Caco-2 (cell line): ENCODE data around the gene PLEKHA6. TPM values are rescaled to one million over a fixed set of nuclear protein-coding genes. Genes with fewer than 3 reads are reported as not detected.

ENCODE experiments used
- BruUV-seq: library from RNA; stranded (reverse); fragments of 400-500 nt; replicated peaks from 2 replicates; lab custom pipeline; 2021; lab: Mats Ljungman, UMichigan
- CTCF ChIA-PET: fragments of 300-600 bp; sonication (Branson Sonifier 250); formaldehyde crosslinking; loops from one replicate; lab custom pipeline; 2022; ENCODE audit warnings: antibody characterized with exemption; lab: Charles Lee
- POLR2A ChIA-PET: fragments of 300-600 bp; sonication (Branson Sonifier 250); formaldehyde crosslinking; loops from one replicate; lab custom pipeline; 2022; ENCODE audit warnings: antibody characterized with exemption; lab: Charles Lee
- DNase-seq, 2 experiments: peaks; one replicate each; pipeline versions ENCODE4 v3.0.0 to v3.0.0-alpha.2; 2020 to 2022
- H3K27me3 ChIP-seq: replicated peaks from 2 replicates; pipeline ENCODE4 v1.6.0; 2011; ENCODE audit warnings: low read length; ENCODE audit not compliant: control insufficient read depth, insufficient read depth
- H3K36me3 ChIP-seq: 2 replicates; pipeline ENCODE4 v1.5.1; 2011; ENCODE audit warnings: low read length; ENCODE audit not compliant: control insufficient read depth, insufficient read depth
- H3K4me1 ChIP-seq: fragments of 250-450 bp; sonication (Bioruptor Pico); 2 replicates; pipeline ENCODE4 v1.5.1; 2020; ENCODE audit warnings: mild to moderate bottlenecking
- H3K4me3 ChIP-seq: 2 replicates; pipeline ENCODE4 v1.5.1; 2011; ENCODE audit warnings: low read depth, mild to moderate bottlenecking, control low read depth, low read length
- H3K9me3 ChIP-seq: fragments of 250-450 bp; sonication (Bioruptor Pico); 2 replicates; pipeline ENCODE4 v1.5.1; 2020; ENCODE audit warnings: mild to moderate bottlenecking, moderate library complexity
- H3K27ac Mint-ChIP-seq: one replicate; pipeline ENCODE4 v1.8.0; 2022; ENCODE audit warnings: mixed read lengths; ENCODE audit not compliant: unreplicated experiment
- H3K27me3 Mint-ChIP-seq: one replicate; pipeline ENCODE4 v1.8.0; 2022; ENCODE audit warnings: mixed read lengths; ENCODE audit not compliant: insufficient read depth, unreplicated experiment
- H3K36me3 Mint-ChIP-seq: one replicate; pipeline ENCODE4 v1.8.0; 2022; ENCODE audit warnings: mild to moderate bottlenecking, mixed read lengths; ENCODE audit not compliant: insufficient read depth, unreplicated experiment
- H3K4me1 Mint-ChIP-seq: one replicate; pipeline ENCODE4 v1.8.0; 2022; ENCODE audit warnings: low read depth, mixed read lengths; ENCODE audit not compliant: unreplicated experiment
- H3K4me3 Mint-ChIP-seq: one replicate; pipeline ENCODE4 v1.8.0; 2022; ENCODE audit warnings: mild to moderate bottlenecking, moderate library complexity, mixed read lengths; ENCODE audit not compliant: unreplicated experiment
- H3K9me3 Mint-ChIP-seq: one replicate; pipeline ENCODE4 v1.8.0; 2022; ENCODE audit warnings: mixed read lengths; ENCODE audit not compliant: unreplicated experiment
- CTCF ChIP-seq, 2 experiments: fragments of 200-600 bp in 1 of 2; IDR thresholded peaks; 1 replicate in 1 of 2; 2 replicates in 1 of 2; pipeline versions ENCODE4 v1.5.1 to v1.8.0; 2011 to 2022; ENCODE audit warnings: antibody characterized with exemption in 1 of 2, control low read depth in 1 of 2, inconsistent platforms in 1 of 2, low read depth in 1 of 2, low read length in 1 of 2, mild to moderate bottlenecking in 1 of 2, moderate library complexity in 1 of 2; ENCODE audit not compliant: insufficient read depth in 1 of 2, severe bottlenecking in 1 of 2, unreplicated experiment in 1 of 2
- intact Hi-C: fragments of 100-400 bp; cut with micrococcal nuclease; formaldehyde crosslinking; loops from one replicate; pipeline ENCODE4 v1.10.0; 2022; ENCODE audit not compliant: unreplicated experiment
- total RNA-seq: library from RNA; stranded (reverse); gene quantifications from 2 replicates; pipeline ENCODE4 v1.2.3, GENCODE V29; 2022

Gene PLEKHA6
- total RNA-seq, 1 experiment from 2014 or later, result 18.8 TPM

DNA sequence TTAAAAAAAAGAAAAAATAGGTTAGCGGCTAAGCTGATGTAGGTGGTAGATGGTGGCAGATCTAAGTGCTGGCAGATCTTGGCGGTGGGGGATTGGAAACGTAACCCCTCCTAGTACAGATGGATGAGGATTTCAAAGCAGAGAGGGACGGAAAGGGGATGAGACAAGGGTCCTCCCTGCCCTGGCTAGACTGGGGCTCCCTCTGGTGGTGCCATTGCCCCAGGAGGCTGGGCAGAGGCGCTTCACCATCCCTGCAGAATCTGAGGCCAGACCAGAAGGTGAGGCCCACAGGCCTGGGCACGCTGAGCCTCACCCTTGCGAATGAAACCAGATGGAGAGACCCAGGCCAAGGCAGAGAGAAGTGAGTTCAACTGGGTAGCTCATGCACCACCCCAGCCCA lies 7.0 kb upstream of the PLEKHA6 start:
- H3K36me3 ChIP-seq, result no peaks in the 10 kb centered on the region
- no TSS peak for BruUV-seq
- peak; percentile 57 to 61 for TF ChIP-seq CTCF (IDR thresholded peaks at IDR 0.05; ENCODE audit: insufficient read depth in 1 of 2, low read depth in 1 of 2, low read length in 1 of 2, severe bottlenecking in 1 of 2, unreplicated experiment in 1 of 2)
- H3K4me1 Mint-ChIP-seq, result peaks cover 12% of the 10 kb centered on the region
- intact Hi-C loops, result no loop called here
- DNase-seq, result peak in 1 of 2 experiments; percentile 64
- H3K27ac Mint-ChIP-seq, result no peak overlapping the region
- H3K27me3 Mint-ChIP-seq, result no peaks in the 10 kb centered on the region
- ChIA-PET CTCF (interaction anchor here (1.0 to 1.4 kb wide), 2 partner anchors 11 to 32 kb away, joined by 3 read pairs; no protein-coding TSS in a partner anchor), POLR2A (no interaction called here)
- H3K36me3 Mint-ChIP-seq, result peaks cover 5% of the 10 kb centered on the region
- no peaks in the 10 kb centered on the region for H3K27me3 ChIP-seq
- no peak overlapping the region for H3K4me3 ChIP-seq
- H3K9me3 ChIP-seq, result no peaks in the 10 kb centered on the region
- H3K4me3 Mint-ChIP-seq, result no peak overlapping the region
- peaks cover 23% of the 10 kb centered on the region for H3K4me1 ChIP-seq
- no peaks in the 10 kb centered on the region for H3K9me3 Mint-ChIP-seq

DNA sequence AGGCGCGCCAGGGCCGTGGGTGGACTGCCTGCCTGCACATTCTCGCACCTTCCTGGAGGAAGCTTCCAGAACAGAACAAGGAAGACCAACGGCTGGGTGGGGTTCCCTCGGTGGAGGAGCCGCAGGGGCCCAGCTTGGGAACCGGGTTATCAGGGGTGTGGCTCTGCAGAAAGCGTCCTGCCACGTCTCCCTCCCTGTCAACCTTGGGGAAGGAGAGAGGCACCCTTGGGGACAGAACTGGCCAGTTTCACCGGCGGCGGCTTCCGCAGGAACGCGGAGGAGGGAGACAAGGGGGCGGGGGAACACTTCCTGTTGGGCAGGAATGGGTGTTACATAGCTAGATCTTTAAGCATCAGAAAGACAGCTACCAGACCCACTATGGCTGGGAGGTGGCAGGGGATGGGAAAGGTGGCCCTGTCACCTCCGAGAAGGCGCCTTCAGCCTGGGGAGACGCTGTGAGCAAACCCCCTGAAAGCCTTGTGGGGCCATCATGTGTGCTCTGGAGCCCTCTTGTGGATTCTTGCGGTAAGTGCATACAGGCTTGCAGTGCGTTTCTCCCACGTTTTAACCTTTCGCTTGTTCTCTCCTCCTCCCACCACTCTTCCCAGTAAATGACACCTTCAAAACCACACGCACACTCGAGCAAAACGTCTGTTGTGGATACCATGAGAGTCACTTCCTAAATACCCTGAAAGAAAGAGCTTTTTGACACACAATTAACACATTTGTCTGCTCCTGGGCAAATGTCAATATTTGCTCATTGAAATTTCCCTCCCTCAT lies 3.8 kb upstream of the PLEKHA6 start:
- CTCF ChIA-PET, result interaction anchor here (0.7 to 4.0 kb wide), 16 partner anchors 18 to 235 kb away, joined by 3 to 41 read pairs (median 4); partner anchors contain the start of gene GOLT1A
- peak; percentile 93 to 97 for TF ChIP-seq CTCF (IDR thresholded peaks at IDR 0.05; ENCODE audit: insufficient read depth in 1 of 2, low read depth in 1 of 2, low read length in 1 of 2, severe bottlenecking in 1 of 2, unreplicated experiment in 1 of 2)
- intact Hi-C loops, result loop anchor here (1.0 to 5.0 kb wide), 9 partner anchors 15 to 501 kb away; partner anchors contain the start of gene SNRPE
- H3K27ac Mint-ChIP-seq, result peak overlapping the region; percentile 15
- peaks cover 5% of the 10 kb centered on the region for H3K36me3 Mint-ChIP-seq
- no TSS peak for BruUV-seq
- no peaks in the 10 kb centered on the region for H3K27me3 ChIP-seq
- no peaks in the 10 kb centered on the region for H3K36me3 ChIP-seq
- DNase-seq, result peak; percentile 74 to 78
- H3K4me3 Mint-ChIP-seq, result peak overlapping the region; percentile 62
- H3K9me3 ChIP-seq, result no peaks in the 10 kb centered on the region
- no peaks in the 10 kb centered on the region for H3K27me3 Mint-ChIP-seq
- H3K4me1 Mint-ChIP-seq, result peaks cover 16% of the 10 kb centered on the region
- no peaks in the 10 kb centered on the region for H3K9me3 Mint-ChIP-seq
- H3K4me3 ChIP-seq, result peak overlapping the region; percentile 26
- peaks cover 56% of the 10 kb centered on the region for H3K4me1 ChIP-seq
- POLR2A ChIA-PET, result no interaction called here

DNA sequence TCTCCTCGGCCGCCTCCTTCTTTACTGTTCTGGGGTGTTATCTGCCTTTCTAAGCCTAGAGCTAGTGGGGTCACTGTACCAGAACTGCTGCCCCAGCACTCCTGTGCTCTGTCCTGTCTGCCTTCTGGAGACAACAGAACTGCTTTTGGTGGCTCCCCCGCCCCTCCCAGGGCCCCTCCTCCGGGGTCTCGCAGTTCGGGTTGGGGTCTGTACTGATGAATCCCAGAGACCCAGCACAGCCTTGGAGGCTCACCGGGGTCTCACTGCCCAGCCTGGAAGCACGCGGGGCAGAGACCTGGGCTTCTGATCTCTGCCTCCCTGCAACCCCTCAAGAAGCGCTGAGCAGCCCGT lies 3.2 kb upstream of the PLEKHA6 start:
- BruUV-seq, result no TSS peak
- no peak for TF ChIP-seq CTCF (IDR thresholded peaks at IDR 0.05; ENCODE audit: insufficient read depth in 1 of 2, low read depth in 1 of 2, low read length in 1 of 2, severe bottlenecking in 1 of 2, unreplicated experiment in 1 of 2)
- DNase-seq, result no peak
- Mint-ChIP-seq H3K36me3 (peaks cover 5% of the 10 kb centered on the region), H3K9me3 (no peaks in the 10 kb centered on the region), H3K27me3 (no peaks in the 10 kb centered on the region), H3K4me3 (peak overlapping the region; percentile 62), H3K27ac (peak overlapping the region; percentile 15), H3K4me1 (peaks cover 17% of the 10 kb centered on the region)
- Histone ChIP-seq H3K9me3 (no peaks in the 10 kb centered on the region), H3K4me1 (peaks cover 57% of the 10 kb centered on the region), H3K27me3 (no peaks in the 10 kb centered on the region), H3K4me3 (no peak overlapping the region; the same call in 1 of the 2 replicates), H3K36me3 (no peaks in the 10 kb centered on the region)
- ChIA-PET POLR2A (no interaction called here), CTCF (interaction anchor here (0.7 to 4.0 kb wide), 14 partner anchors 18 to 234 kb away, joined by 3 to 41 read pairs (median 5); partner anchors contain the start of gene GOLT1A)
- intact Hi-C loops, result loop anchor here (1.0 to 5.0 kb wide), 8 partner anchors 15 to 501 kb away; partner anchors contain the start of gene SNRPE
